ENCODE results near the gene MTERF4.
"Not testable (repeated sequence)": the region's sequence is repeated elsewhere in the genome, so short reads cannot be mapped to it uniquely, and the experiment has no call there.

DNA sequence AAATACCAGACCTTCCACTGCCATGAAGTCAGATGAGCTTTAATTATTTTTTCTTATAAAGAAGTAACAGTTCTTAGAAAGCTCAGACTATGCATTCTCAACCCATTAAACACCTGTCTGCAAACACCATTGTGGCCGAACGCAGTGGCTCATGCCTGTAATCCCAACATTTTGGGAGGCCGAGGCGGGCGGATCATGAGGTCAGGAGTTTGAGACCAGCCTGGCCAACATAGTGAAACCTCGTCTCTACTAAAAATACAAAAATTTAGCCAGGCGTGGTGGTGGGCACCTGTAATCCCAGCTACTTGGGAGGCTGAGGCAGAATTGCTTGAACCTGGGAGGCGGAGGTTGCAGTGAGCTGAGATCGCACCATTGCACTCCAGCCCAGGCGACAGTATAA is 2.5 kb upstream of the MTERF4 start:
- not testable (repeated sequence) for TF ChIP-seq CTCF, POLR2A (IDR thresholded peaks at IDR 0.05)
